DND-41 (cell line): ENCODE data around the gene MAN2B1.
A peak's percentile ranks its signal among the peaks of the same experiment; 100 is the strongest.
"Not testable (repeated sequence)": the region's sequence is repeated elsewhere in the genome, so short reads cannot be mapped to it uniquely, and the experiment has no call there.

Experiments used
- ATAC-seq: fragments of 200-7000 bp; cut with Tn5 transposase; 3 replicates; pipeline ENCODE4 v1.9.1; 2021; ENCODE audit warnings: low read depth; ENCODE audit not compliant: insufficient read depth
- DNase-seq: peaks from one replicate; pipeline ENCODE4 v3.0.0-alpha.2; 2020
- H2AFZ ChIP-seq: 2 replicates; pipeline ENCODE4 v1.6.0; 2012; ENCODE audit warnings: low read depth, low read length
- H3K27ac ChIP-seq: 2 replicates; pipeline ENCODE4 v1.5.1; 2012; ENCODE audit warnings: low read length, inconsistent platforms
- H3K27me3 ChIP-seq: fragments of 200-600 bp; sonication (generic); 2 replicates; pipeline ENCODE4 v1.6.0; 2012; ENCODE audit warnings: low read length, mild to moderate bottlenecking, inconsistent platforms; ENCODE audit not compliant: insufficient read depth, poor library complexity
- H3K36me3 ChIP-seq: 2 replicates; pipeline ENCODE4 v1.5.1; 2012; ENCODE audit warnings: low read length, inconsistent platforms; ENCODE audit not compliant: insufficient read depth
- H3K4me1 ChIP-seq: 2 replicates; pipeline ENCODE4 v1.5.1; 2012; ENCODE audit warnings: mild to moderate bottlenecking, low read length; ENCODE audit not compliant: insufficient read depth
- H3K4me2 ChIP-seq: 2 replicates; pipeline ENCODE4 v1.6.0; 2012; ENCODE audit warnings: mild to moderate bottlenecking, moderate library complexity, low read length, inconsistent platforms; ENCODE audit not compliant: insufficient read depth
- H3K4me3 ChIP-seq, 2 experiments: fragments of 200-600 bp in 1 of 2; shearing (Covaris generic) in 1 of 2; 2 replicates each; pipeline ENCODE4 v1.5.1; 2012 to 2016; ENCODE audit warnings: inconsistent platforms in 2 of 2, low read length in 2 of 2, mild to moderate bottlenecking in 2 of 2, low read depth in 1 of 2, moderate library complexity in 1 of 2
- H3K79me2 ChIP-seq: 2 replicates; pipeline ENCODE4 v1.6.0; 2012; ENCODE audit warnings: low read length, inconsistent platforms; ENCODE audit not compliant: insufficient read depth
- H3K9ac ChIP-seq: 2 replicates; pipeline ENCODE4 v1.6.0; 2012; ENCODE audit warnings: low read depth, mild to moderate bottlenecking, inconsistent platforms, low read length, moderate library complexity
- H3K9me3 ChIP-seq: 2 replicates; pipeline ENCODE4 v1.5.1; 2012; ENCODE audit warnings: low read length, moderate library complexity, mild to moderate bottlenecking, inconsistent platforms; ENCODE audit not compliant: insufficient read depth, severe bottlenecking
- H4K20me1 ChIP-seq: 2 replicates; pipeline ENCODE4 v1.6.0; 2012; ENCODE audit warnings: low read length; ENCODE audit not compliant: insufficient read depth
- CTCF ChIP-seq: IDR thresholded peaks from 2 replicates; pipeline ENCODE4 v1.5.1; 2012; ENCODE audit warnings: borderline replicate concordance, low read length, moderate library complexity, mild to moderate bottlenecking; ENCODE audit not compliant: poor library complexity, severe bottlenecking; ENCODE audit errors: extremely low read depth
- EZH2 ChIP-seq: IDR thresholded peaks from 3 replicates; pipeline ENCODE4 v1.6.1; 2012; ENCODE audit warnings: borderline replicate concordance, low read depth, mild to moderate bottlenecking, moderate library complexity, low read length, inconsistent platforms; ENCODE audit not compliant: severe bottlenecking

Gene MAN2B1

GRCh38 chr19:12666265-12667048 lies at the start of gene MAN2B1, which contains the start of gene WDR83:
MAN2B1 (minus strand) TSS chr19:12666742; CDS start chr19:12666701, 41 bp downstream.
WDR83 (plus strand) TSS chr19:12666807; CDS start chr19:12669791, 2,984 bp downstream.
- H2AFZ ChIP-seq = peak within 1 kb of the TSS; percentile 94
- H3K27ac ChIP-seq = peak within 1 kb of the TSS; percentile 77
- peak; percentile 92 for ATAC-seq

GRCh38 chr19:12715929-12716328 lies 49.4 kb upstream of the MAN2B1 start:
- Histone ChIP-seq H3K79me2 (peaks cover 69% of the 10 kb centered on the region), H3K27ac (no peak overlapping the region), H3K9me3 (no peaks in the 10 kb centered on the region), H3K9ac (no peak overlapping the region), H4K20me1 (peaks cover 61% of the 10 kb centered on the region), H3K27me3 (no peaks in the 10 kb centered on the region), H3K4me1 (peaks cover 8% of the 10 kb centered on the region), H3K4me3 (no peak overlapping the region), H3K36me3 (peaks cover 90% of the 10 kb centered on the region), H3K4me2 (no peak overlapping the region), H2AFZ (no peak overlapping the region)
- DNase-seq = no peak
- TF ChIP-seq EZH2 (no peak), CTCF (no peak)
- ATAC-seq = no peak

More at GRCh38 chr19:12666265-12667048, at the start of gene MAN2B1, which contains the start of gene WDR83:
- DNase-seq = peak; percentile 85
- H3K9ac ChIP-seq = peak within 1 kb of the TSS; percentile 74
- H4K20me1 ChIP-seq = peaks cover 8% of the 10 kb centered on the region; the same call in 1 of the 2 replicates
- peak within 1 kb of the TSS; percentile 84 to 86 for H3K4me3 ChIP-seq
- H3K79me2 ChIP-seq = peaks cover 57% of the 10 kb centered on the region
- H3K9me3 ChIP-seq = no peaks in the 10 kb centered on the region
- H3K4me2 ChIP-seq = peak within 1 kb of the TSS; percentile 77
- peaks cover 50% of the 10 kb centered on the region for H3K4me1 ChIP-seq
- H3K36me3 ChIP-seq = peaks cover 53% of the 10 kb centered on the region
- TF ChIP-seq EZH2 = no peak
- TF ChIP-seq CTCF = no peak
- H3K27me3 ChIP-seq = no peaks in the 10 kb centered on the region

- Histone ChIP-seq H3K4me1 (peaks cover under 1% of the 10 kb centered on the region; the same call in 1 of the 2 replicates), H3K79me2 (peaks cover 60% of the 10 kb centered on the region), H4K20me1 (peaks cover 57% of the 10 kb centered on the region), H3K9ac (no peak overlapping the region), H3K4me3 (no peak overlapping the region), H3K4me2 (no peak overlapping the region), H3K27me3 (no peaks in the 10 kb centered on the region), H3K27ac (no peak overlapping the region), H2AFZ (no peak overlapping the region), H3K9me3 (no peaks in the 10 kb centered on the region), H3K36me3 (peaks cover 88% of the 10 kb centered on the region)
- TF ChIP-seq CTCF (no peak), EZH2 (no peak)
- ATAC-seq (no peak), DNase-seq (no peak)
Measured at GRCh38 chr19:12715102-12715501, 48.6 kb upstream of the MAN2B1 start.

GRCh38 chr19:12713304-12713703 lies 46.8 kb upstream of the MAN2B1 start:
- not testable (repeated sequence) for H3K4me3 ChIP-seq, DNase-seq, H2AFZ ChIP-seq, H3K4me2 ChIP-seq, ATAC-seq, H3K27ac ChIP-seq, H3K9ac ChIP-seq, H3K27me3 ChIP-seq, H3K4me1 ChIP-seq, H3K9me3 ChIP-seq
- Histone ChIP-seq H4K20me1 (peaks cover 45% of the 10 kb centered on the region), H3K79me2 (peaks cover 42% of the 10 kb centered on the region), H3K36me3 (peaks cover 91% of the 10 kb centered on the region)

- not testable (repeated sequence) for H3K4me1 ChIP-seq, H3K4me2 ChIP-seq, H3K27ac ChIP-seq, H3K9me3 ChIP-seq, H3K9ac ChIP-seq, H3K4me3 ChIP-seq, H2AFZ ChIP-seq, ATAC-seq, H3K27me3 ChIP-seq
- Histone ChIP-seq H3K36me3 (peaks cover 87% of the 10 kb centered on the region), H4K20me1 (peaks cover 45% of the 10 kb centered on the region), H3K79me2 (peaks cover 30% of the 10 kb centered on the region)
- peak; percentile 33 for DNase-seq
Measured at GRCh38 chr19:12712077-12712476, 45.5 kb upstream of the MAN2B1 start.
